HepG2 (cell line): ENCODE measurements around the gene SF3B6. TPM values are rescaled to one million over a fixed set of nuclear protein-coding genes. Genes with fewer than 3 reads are reported as not detected.
A peak's percentile ranks its signal among the peaks of the same experiment; 100 is the strongest.

ENCODE experiments used
- ISX ChIP-seq: sonication (generic); formaldehyde crosslinking; conservative IDR thresholded peaks from 2 replicates; pipeline ENCODE4 v1.5.0; 2020; ENCODE audit warnings: missing genetic modification reagents
- KDM2A ChIP-seq: sonication (generic); formaldehyde crosslinking; IDR thresholded peaks from 2 replicates; pipeline ENCODE4 v1.4.0; 2020; ENCODE audit warnings: low read depth, missing genetic modification reagents, borderline replicate concordance
- NFAT5 ChIP-seq: sonication (generic); formaldehyde crosslinking; IDR thresholded peaks from 2 replicates; pipeline ENCODE4 v1.4.0; 2020; ENCODE audit warnings: missing genetic modification reagents
- NFYB ChIP-seq: sonication (generic); formaldehyde crosslinking; IDR thresholded peaks from 2 replicates; pipeline ENCODE4 v1.4.0; 2020; ENCODE audit warnings: missing genetic modification reagents
- POLR2A ChIP-seq, 2 experiments: IDR thresholded peaks; 2 replicates each; pipeline ENCODE4 v1.6.1; 2011; ENCODE audit warnings: low read depth in 2 of 2, low read length in 2 of 2, mild to moderate bottlenecking in 1 of 2, moderate library complexity in 1 of 2; ENCODE audit not compliant: insufficient read depth in 1 of 2
- POLR2AphosphoS2 ChIP-seq: IDR thresholded peaks from 2 replicates; pipeline ENCODE4 v1.6.1; 2011; ENCODE audit warnings: low read depth, low read length, improper control_type of control experiment
- RELA ChIP-seq: sonication (generic); formaldehyde crosslinking; IDR thresholded peaks from 2 replicates; pipeline ENCODE4 v1.4.0; 2020; ENCODE audit warnings: missing genetic modification reagents
- SETDB1 ChIP-seq: sonication (generic); formaldehyde crosslinking; IDR thresholded peaks from 2 replicates; pipeline ENCODE4 v1.5.1; 2020; ENCODE audit warnings: missing genetic modification reagents, mild to moderate bottlenecking, borderline replicate concordance
- TBL1XR1 ChIP-seq: fragments of 150-350 bp; IDR thresholded peaks from 2 replicates; pipeline ENCODE4 v1.6.1; 2014; ENCODE audit warnings: borderline replicate concordance, low read length; ENCODE audit not compliant: partially characterized antibody
- TRIM22 ChIP-seq: fragments of 450-650 bp; IDR thresholded peaks from 2 replicates; pipeline ENCODE4 v1.6.1; 2017
- ZFP36 ChIP-seq: fragments of 150-350 bp; IDR thresholded peaks from 2 replicates; pipeline ENCODE4 v1.6.1; 2018; ENCODE audit warnings: borderline replicate concordance, low read length, low read depth; ENCODE audit not compliant: partially characterized antibody
- ZNF296 ChIP-seq: sonication (generic); formaldehyde crosslinking; conservative IDR thresholded peaks from 2 replicates; pipeline ENCODE4 v1.5.0; 2020; ENCODE audit warnings: mild to moderate bottlenecking, missing genetic modification reagents
- ZNF546 ChIP-seq: sonication (generic); formaldehyde crosslinking; conservative IDR thresholded peaks from 2 replicates; pipeline ENCODE4 v1.8.1; 2023; ENCODE audit warnings: mild to moderate bottlenecking, missing genetic modification reagents
- ZNF564 ChIP-seq: sonication (generic); formaldehyde crosslinking; IDR thresholded peaks from 2 replicates; pipeline ENCODE4 v1.8.1; 2023; ENCODE audit warnings: mild to moderate bottlenecking, missing genetic modification reagents
- ZNF607 ChIP-seq: sonication (generic); formaldehyde crosslinking; IDR thresholded peaks from 2 replicates; pipeline ENCODE4 v1.5.1; 2020; ENCODE audit warnings: missing genetic modification reagents, mild to moderate bottlenecking, borderline replicate concordance
- ZNF615 ChIP-seq: sonication (generic); formaldehyde crosslinking; IDR thresholded peaks from 2 replicates; pipeline ENCODE4 v1.5.0; 2020; ENCODE audit warnings: mild to moderate bottlenecking, missing genetic modification reagents, borderline replicate concordance
- ZNF740 ChIP-seq: sonication (generic); formaldehyde crosslinking; IDR thresholded peaks from 2 replicates; pipeline ENCODE4 v1.4.0; 2020; ENCODE audit warnings: missing genetic modification reagents
- polyA plus RNA-seq, 8 experiments: library from polyadenylated mRNA; depleted of rRNA in 3 of 8; stranded (reverse) in 7 of 8; unstranded in 1 of 8; fragments of >200 nt; fragmentation: Illumina TruSeq in 4 of 8; extraction: Trizol in 4 of 8; gene quantifications; 2 replicates each; pipeline versions ENCODE4 v1.2.1 to v1.2.3, GENCODE V29; 2011 to 2016; ENCODE audit warnings: low read depth in 4 of 8, missing spikeins in 1 of 8, mixed read lengths in 1 of 8; ENCODE audit not compliant: insufficient read depth in 1 of 8
- total RNA-seq, 5 experiments: library from RNA; depleted of rRNA; stranded (reverse); fragments of >200 nt; fragmentation: Illumina TruSeq; extraction: Trizol; gene quantifications; 2 replicates each; pipeline ENCODE4 v1.2.3, GENCODE V29; 2016; ENCODE audit warnings: low read depth in 1 of 5
- TF ChIP-seq, protein P1 (sequence below): sonication (generic); formaldehyde crosslinking; IDR thresholded peaks from 2 replicates; pipeline ENCODE4 v1.4.0; 2020; ENCODE audit warnings: missing genetic modification reagents
- TF ChIP-seq, protein P2 (sequence below): sonication (generic); formaldehyde crosslinking; IDR thresholded peaks from 2 replicates; pipeline ENCODE4 v1.4.0; 2020; ENCODE audit warnings: missing genetic modification reagents, borderline replicate concordance
- TF ChIP-seq, protein P3 (sequence below): sonication (generic); IDR thresholded peaks from 2 replicates; pipeline ENCODE4 v1.6.1; 2016; ENCODE audit warnings: low read depth, borderline replicate concordance

SF3B6 gene
- total and polyA plus RNA-seq, 2 of the 13 experiments (the other 11 are each of a cell fraction or from before 2014, with no cell fraction given): 177 to 182 TPM

DNA sequence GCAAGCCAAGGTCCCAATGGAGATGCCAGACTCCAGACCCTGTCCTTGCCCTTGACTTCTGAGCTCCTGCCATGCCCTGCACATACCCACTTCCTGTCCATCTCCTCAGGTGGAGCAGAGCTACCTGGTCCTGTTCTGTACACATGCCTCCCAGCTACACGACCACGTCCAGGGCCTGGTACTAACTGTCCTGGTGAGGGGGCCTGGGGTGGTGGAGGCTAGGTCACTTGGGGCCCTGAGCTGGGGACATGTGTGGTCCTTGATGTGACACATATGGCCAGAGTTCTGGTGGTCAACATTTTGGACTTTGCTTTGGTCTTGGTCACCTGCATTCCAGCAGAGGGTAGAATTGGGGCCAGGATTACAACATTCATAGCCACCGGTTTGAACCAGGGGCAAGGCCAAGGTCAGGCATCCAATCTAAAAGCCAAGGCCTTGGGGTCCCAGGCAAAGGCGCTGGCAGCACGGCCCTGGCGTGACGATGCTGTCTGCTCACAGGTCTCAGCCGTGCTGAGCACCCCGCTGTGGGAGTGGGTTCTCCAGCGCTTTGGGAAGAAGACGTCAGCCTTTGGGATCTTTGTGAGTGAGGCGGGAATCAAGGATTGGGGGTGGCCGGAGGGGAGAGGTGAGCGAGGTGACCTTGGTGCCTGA lies 53.7 kb downstream of the SF3B6 start (continued):
- peak; percentile 17; the same call in 1 of the 2 replicates for TF ChIP-seq ZNF296
- TF ChIP-seq ZNF740 (CRISPR knock-in tag): no peak
- TF ChIP-seq ZNF564 (CRISPR knock-in tag): no peak
- no peak for TF ChIP-seq NFAT5 (CRISPR knock-in tag)
- no peak for TF ChIP-seq ZNF546 (CRISPR knock-in tag)
- TF ChIP-seq, protein P1, sequence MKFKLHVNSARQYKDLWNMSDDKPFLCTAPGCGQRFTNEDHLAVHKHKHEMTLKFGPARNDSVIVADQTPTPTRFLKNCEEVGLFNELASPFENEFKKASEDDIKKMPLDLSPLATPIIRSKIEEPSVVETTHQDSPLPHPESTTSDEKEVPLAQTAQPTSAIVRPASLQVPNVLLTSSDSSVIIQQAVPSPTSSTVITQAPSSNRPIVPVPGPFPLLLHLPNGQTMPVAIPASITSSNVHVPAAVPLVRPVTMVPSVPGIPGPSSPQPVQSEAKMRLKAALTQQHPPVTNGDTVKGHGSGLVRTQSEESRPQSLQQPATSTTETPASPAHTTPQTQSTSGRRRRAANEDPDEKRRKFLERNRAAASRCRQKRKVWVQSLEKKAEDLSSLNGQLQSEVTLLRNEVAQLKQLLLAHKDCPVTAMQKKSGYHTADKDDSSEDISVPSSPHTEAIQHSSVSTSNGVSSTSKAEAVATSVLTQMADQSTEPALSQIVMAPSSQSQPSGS (CRISPR knock-in tag): peak; percentile 82; the same call in 1 of the 2 replicates
- TF ChIP-seq SETDB1 (CRISPR knock-in tag): no peak
- no peak for TF ChIP-seq RELA (CRISPR knock-in tag)
- TF ChIP-seq, protein P2, sequence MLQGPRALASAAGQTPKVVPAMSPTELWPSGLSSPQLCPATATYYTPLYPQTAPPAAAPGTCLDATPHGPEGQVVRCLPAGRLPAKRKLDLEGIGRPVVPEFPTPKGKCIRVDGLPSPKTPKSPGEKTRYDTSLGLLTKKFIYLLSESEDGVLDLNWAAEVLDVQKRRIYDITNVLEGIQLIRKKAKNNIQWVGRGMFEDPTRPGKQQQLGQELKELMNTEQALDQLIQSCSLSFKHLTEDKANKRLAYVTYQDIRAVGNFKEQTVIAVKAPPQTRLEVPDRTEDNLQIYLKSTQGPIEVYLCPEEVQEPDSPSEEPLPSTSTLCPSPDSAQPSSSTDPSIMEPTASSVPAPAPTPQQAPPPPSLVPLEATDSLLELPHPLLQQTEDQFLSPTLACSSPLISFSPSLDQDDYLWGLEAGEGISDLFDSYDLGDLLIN (CRISPR knock-in tag): no peak
- no peak for TF ChIP-seq TRIM22
- TF ChIP-seq ZFP36: no peak
- TF ChIP-seq NFYB (CRISPR knock-in tag): no peak
- TF ChIP-seq ZNF615 (CRISPR knock-in tag): no peak
- no peak for TF ChIP-seq POLR2AphosphoS2
- 0 out of 2 replicates have a peak, but pooled peaks have one; percentile 30 for TF ChIP-seq KDM2A
- TF ChIP-seq, protein P3, sequence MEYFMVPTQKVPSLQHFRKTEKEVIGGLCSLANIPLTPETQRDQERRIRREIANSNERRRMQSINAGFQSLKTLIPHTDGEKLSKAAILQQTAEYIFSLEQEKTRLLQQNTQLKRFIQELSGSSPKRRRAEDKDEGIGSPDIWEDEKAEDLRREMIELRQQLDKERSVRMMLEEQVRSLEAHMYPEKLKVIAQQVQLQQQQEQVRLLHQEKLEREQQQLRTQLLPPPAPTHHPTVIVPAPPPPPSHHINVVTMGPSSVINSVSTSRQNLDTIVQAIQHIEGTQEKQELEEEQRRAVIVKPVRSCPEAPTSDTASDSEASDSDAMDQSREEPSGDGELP: peak; percentile 54; the same call in 1 of the 2 replicates
- TF ChIP-seq TBL1XR1: peak; percentile 97
- no peak for TF ChIP-seq POLR2A (IDR thresholded peaks at IDR 0.05; ENCODE audit: insufficient read depth in 1 of 2, low read depth in 2 of 2, low read length in 2 of 2)
- no peak for TF ChIP-seq ISX
- TF ChIP-seq ZNF607: no peak
